ENCODE measurements around the gene SCGB1C1.

DNA sequence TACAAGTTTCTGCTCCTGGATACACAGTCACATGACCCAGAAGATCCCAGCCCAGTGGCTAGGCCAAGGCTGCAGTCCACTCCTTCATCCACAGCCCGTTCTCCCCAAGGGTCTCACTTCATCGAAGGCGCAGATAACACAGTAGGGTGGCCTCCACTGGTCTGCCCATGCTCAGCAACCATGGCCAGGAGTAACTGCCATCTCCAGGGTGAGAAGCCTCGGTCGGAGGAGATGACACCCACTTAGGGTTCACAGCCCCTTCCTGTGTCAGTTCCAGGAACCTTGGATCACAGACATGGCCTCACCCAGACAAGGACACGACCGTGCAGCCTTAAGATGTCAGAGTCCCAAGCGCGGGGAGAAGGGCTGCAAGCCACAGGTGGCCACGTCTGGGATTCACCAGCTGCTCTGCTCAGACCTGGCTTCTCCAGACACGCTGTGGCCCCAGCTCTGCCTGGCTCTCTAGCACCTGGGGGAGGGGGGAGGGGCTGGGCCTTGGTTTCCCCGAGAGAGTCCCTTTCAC lies 11.8 kb downstream of the SCGB1C1 start:
- TF ChIP-seq, protein P1, sequence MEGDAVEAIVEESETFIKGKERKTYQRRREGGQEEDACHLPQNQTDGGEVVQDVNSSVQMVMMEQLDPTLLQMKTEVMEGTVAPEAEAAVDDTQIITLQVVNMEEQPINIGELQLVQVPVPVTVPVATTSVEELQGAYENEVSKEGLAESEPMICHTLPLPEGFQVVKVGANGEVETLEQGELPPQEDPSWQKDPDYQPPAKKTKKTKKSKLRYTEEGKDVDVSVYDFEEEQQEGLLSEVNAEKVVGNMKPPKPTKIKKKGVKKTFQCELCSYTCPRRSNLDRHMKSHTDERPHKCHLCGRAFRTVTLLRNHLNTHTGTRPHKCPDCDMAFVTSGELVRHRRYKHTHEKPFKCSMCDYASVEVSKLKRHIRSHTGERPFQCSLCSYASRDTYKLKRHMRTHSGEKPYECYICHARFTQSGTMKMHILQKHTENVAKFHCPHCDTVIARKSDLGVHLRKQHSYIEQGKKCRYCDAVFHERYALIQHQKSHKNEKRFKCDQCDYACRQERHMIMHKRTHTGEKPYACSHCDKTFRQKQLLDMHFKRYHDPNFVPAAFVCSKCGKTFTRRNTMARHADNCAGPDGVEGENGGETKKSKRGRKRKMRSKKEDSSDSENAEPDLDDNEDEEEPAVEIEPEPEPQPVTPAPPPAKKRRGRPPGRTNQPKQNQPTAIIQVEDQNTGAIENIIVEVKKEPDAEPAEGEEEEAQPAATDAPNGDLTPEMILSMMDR (conservative IDR thresholded peaks at IDR 0.05; ENCODE audit: low read depth in 2 of 2), result no peak
- TF ChIP-seq EZH2 (IDR thresholded peaks at IDR 0.05; ENCODE audit: low read depth, unreplicated experiment) (no peak), CREB1 (CRISPR knock-in tag; IDR thresholded peaks at IDR 0.05; ENCODE audit: low read depth) (no peak), POLR2AphosphoS5 (IDR thresholded peaks at IDR 0.05; ENCODE audit: low read depth) (no peak)
